WTC11 (cell line): ENCODE data around the gene SLC45A3. TPM values are rescaled to one million over a fixed set of nuclear protein-coding genes. Genes with fewer than 3 reads are reported as not detected.
A peak's percentile ranks its signal among the peaks of the same experiment; 100 is the strongest.

Source experiments
- ATAC-seq: fragments of 200-7000 bp; cut with Tn5 transposase; 2 replicates; pipeline ENCODE4 v1.10.0; 2021; ENCODE audit warnings: mild to moderate bottlenecking, moderate library complexity
- CTCF ChIA-PET: fragments of 300-600 bp; sonication (Branson Sonifier 250); formaldehyde crosslinking; loops from one replicate; lab custom pipeline; 2021; ENCODE audit warnings: antibody characterized with exemption; lab: Charles Lee
- POLR2A ChIA-PET: fragments of 350-600 bp; sonication (Branson Sonifier 250); formaldehyde crosslinking; loops from one replicate; lab custom pipeline; 2021; ENCODE audit warnings: antibody characterized with exemption; lab: Charles Lee
- DNase-seq: peaks from one replicate; pipeline ENCODE4 v3.0.0; 2021; ENCODE audit warnings: low spot score
- H3K27ac Mint-ChIP-seq: 2 replicates; pipeline ENCODE4 v1.8.0; 2021; ENCODE audit warnings: mixed read lengths
- H3K27me3 Mint-ChIP-seq: 2 replicates; pipeline ENCODE4 v1.8.0; 2021; ENCODE audit warnings: low read depth, mild to moderate bottlenecking, moderate library complexity, mixed read lengths
- H3K36me3 Mint-ChIP-seq: 2 replicates; pipeline ENCODE4 v1.8.0; 2021; ENCODE audit warnings: mixed read lengths
- H3K4me1 Mint-ChIP-seq: 2 replicates; pipeline ENCODE4 v1.8.0; 2022; ENCODE audit warnings: mixed read lengths
- H3K4me3 Mint-ChIP-seq: 2 replicates; pipeline ENCODE4 v1.8.0; 2021; ENCODE audit warnings: mild to moderate bottlenecking, moderate library complexity, mixed read lengths
- H3K9me3 Mint-ChIP-seq: 2 replicates; pipeline ENCODE4 v1.8.0; 2021; ENCODE audit warnings: mixed read lengths
- AR ChIP-seq: fragments of 250-450 bp; sonication (Bioruptor Pico); IDR thresholded peaks from 2 replicates; pipeline ENCODE4 v1.9.0; 2021; ENCODE audit warnings: mild to moderate bottlenecking
- ATF2 ChIP-seq: sonication (generic); formaldehyde crosslinking; IDR thresholded peaks from 2 replicates; pipeline ENCODE4 v1.8.1; 2022; ENCODE audit warnings: low read depth, missing genetic modification reagents, borderline replicate concordance
- ATF3 ChIP-seq: sonication (generic); formaldehyde crosslinking; conservative IDR thresholded peaks from 2 replicates; pipeline ENCODE4 v1.8.1; 2022; ENCODE audit warnings: mild to moderate bottlenecking, missing genetic modification reagents
- CREB1 ChIP-seq: sonication (generic); formaldehyde crosslinking; IDR thresholded peaks from 2 replicates; pipeline ENCODE4 v1.8.0; 2023; ENCODE audit warnings: mild to moderate bottlenecking, missing genetic modification reagents
- CTCF ChIP-seq: fragments of 200-600 bp; IDR thresholded peaks from 2 replicates; pipeline ENCODE4 v1.8.0; 2022; ENCODE audit warnings: antibody characterized with exemption
- E2F5 ChIP-seq: sonication (generic); formaldehyde crosslinking; IDR thresholded peaks from 2 replicates; pipeline ENCODE4 v1.8.1; 2022; ENCODE audit warnings: mild to moderate bottlenecking, moderate library complexity, missing genetic modification reagents
- EMX1 ChIP-seq: fragments of 250-450 bp; sonication (Bioruptor Pico); IDR thresholded peaks from 2 replicates; pipeline ENCODE4 v1.8.0; 2021; ENCODE audit warnings: mild to moderate bottlenecking
- ESRRA ChIP-seq: sonication (generic); formaldehyde crosslinking; IDR thresholded peaks from 2 replicates; pipeline ENCODE4 v1.8.1; 2022; ENCODE audit warnings: mild to moderate bottlenecking, missing genetic modification reagents, borderline replicate concordance
- FOXK1 ChIP-seq: sonication (generic); formaldehyde crosslinking; IDR thresholded peaks from 2 replicates; pipeline ENCODE4 v1.8.0; 2022; ENCODE audit warnings: mild to moderate bottlenecking, moderate library complexity, missing genetic modification reagents
- JUN ChIP-seq: sonication (generic); formaldehyde crosslinking; IDR thresholded peaks from 2 replicates; pipeline ENCODE4 v1.8.0; 2023; ENCODE audit warnings: mild to moderate bottlenecking, missing genetic modification reagents
- KAT7 ChIP-seq: sonication (generic); formaldehyde crosslinking; IDR thresholded peaks from 2 replicates; pipeline ENCODE4 v1.8.1; 2023; ENCODE audit warnings: missing genetic modification reagents, mild to moderate bottlenecking, borderline replicate concordance
- NFATC4 ChIP-seq: fragments of 250-450 bp; sonication (Bioruptor Pico); IDR thresholded peaks from 2 replicates; pipeline ENCODE4 v1.9.0; 2021; ENCODE audit warnings: mild to moderate bottlenecking
- RELA ChIP-seq: sonication (generic); formaldehyde crosslinking; IDR thresholded peaks from 2 replicates; pipeline ENCODE4 v1.8.1; 2022; ENCODE audit warnings: missing genetic modification reagents, mild to moderate bottlenecking, borderline replicate concordance
- TCF7 ChIP-seq: sonication (generic); formaldehyde crosslinking; IDR thresholded peaks from 2 replicates; pipeline ENCODE4 v1.8.0; 2022; ENCODE audit warnings: mild to moderate bottlenecking, low read depth, missing genetic modification reagents, moderate library complexity
- TEAD1 ChIP-seq: sonication (generic); formaldehyde crosslinking; IDR thresholded peaks from 2 replicates; pipeline ENCODE4 v1.8.0; 2022; ENCODE audit warnings: mild to moderate bottlenecking, missing genetic modification reagents
- ZNF219 ChIP-seq: sonication (generic); formaldehyde crosslinking; IDR thresholded peaks from 2 replicates; pipeline ENCODE4 v1.8.0; 2023; ENCODE audit warnings: missing genetic modification reagents, mild to moderate bottlenecking, borderline replicate concordance
- ZNF317 ChIP-seq: sonication (generic); formaldehyde crosslinking; IDR thresholded peaks from 2 replicates; pipeline ENCODE4 v1.8.1; 2023; ENCODE audit warnings: low read depth, mild to moderate bottlenecking, moderate library complexity, missing genetic modification reagents, borderline replicate concordance
- ZNF416 ChIP-seq: fragments of 250-450 bp; sonication (Bioruptor Pico); IDR thresholded peaks from 2 replicates; pipeline ENCODE4 v1.9.0; 2021; ENCODE audit warnings: mild to moderate bottlenecking, inconsistent platforms
- ZNF425 ChIP-seq: fragments of 250-450 bp; sonication (Bioruptor Pico); conservative IDR thresholded peaks from 2 replicates; pipeline ENCODE4 v1.9.0; 2021; ENCODE audit warnings: mild to moderate bottlenecking
- ZNF671 ChIP-seq: fragments of 250-450 bp; sonication (Bioruptor Pico); IDR thresholded peaks from 2 replicates; pipeline ENCODE4 v1.8.0; 2021; ENCODE audit warnings: mild to moderate bottlenecking
- total RNA-seq: library from RNA; stranded (reverse); gene quantifications from 3 replicates; pipeline ENCODE4 v1.2.3, GENCODE V29; 2021

SLC45A3 gene
- total RNA-seq, 1 experiment from 2014 or later: 15.2 TPM

GRCh38 chr1:205714190-205714905 lies 34.0 kb upstream of the SLC45A3 start (continued):
- TF ChIP-seq FOXK1 (CRISPR knock-in tag) (no peak), RELA (CRISPR knock-in tag) (no peak), TEAD1 (CRISPR knock-in tag) (no peak), AR (CRISPR knock-in tag) (no peak)

- H3K27ac Mint-ChIP-seq: peak overlapping the region; percentile 77
- TF ChIP-seq TCF7 (CRISPR knock-in tag) (no peak), RELA (CRISPR knock-in tag) (no peak), ESRRA (CRISPR knock-in tag) (no peak), ZNF317 (CRISPR knock-in tag) (no peak), ZNF425 (CRISPR knock-in tag) (0 out of 2 replicates have a peak, but pooled peaks have one; percentile 53), JUN (no peak), ZNF219 (CRISPR knock-in tag) (no peak), ATF3 (no peak), FOXK1 (CRISPR knock-in tag) (no peak), CTCF (peak; percentile 75), ZNF416 (CRISPR knock-in tag) (no peak), CREB1 (CRISPR knock-in tag) (no peak), ATF2 (CRISPR knock-in tag) (no peak), KAT7 (CRISPR knock-in tag) (no peak), ZNF671 (CRISPR knock-in tag) (no peak), NFATC4 (CRISPR knock-in tag) (no peak), E2F5 (CRISPR knock-in tag) (no peak), EMX1 (CRISPR knock-in tag) (peak; percentile 72; the same call in 1 of the 2 replicates)
- peaks cover 7% of the 10 kb centered on the region for H3K36me3 Mint-ChIP-seq
Measured at GRCh38 chr1:205711105-205712048, 31.1 kb upstream of the SLC45A3 start.

More at GRCh38 chr1:205711105-205712048, 31.1 kb upstream of the SLC45A3 start:
- DNase-seq (peak; percentile 65), ATAC-seq (peak; percentile 87)
- Mint-ChIP-seq H3K27me3 (no peaks in the 10 kb centered on the region), H3K4me3 (no peak overlapping the region), H3K9me3 (no peaks in the 10 kb centered on the region), H3K4me1 (peaks cover 36% of the 10 kb centered on the region)
- CTCF ChIA-PET: interaction anchor here (0.6 to 11.9 kb wide), 30 partner anchors 10 to 357 kb away, joined by 3 to 468 read pairs (median 5); partner anchors contain the start of genes ELK4, NUCKS1 and SLC45A3
- POLR2A ChIA-PET: interaction anchor here (0.6 to 4.4 kb wide), 4 partner anchors 23 to 120 kb away, joined by 3 to 21 read pairs (median 6); no protein-coding TSS in a partner anchor
